ENCODE data around the gene EPHB1.

Gene EPHB1

DNA sequence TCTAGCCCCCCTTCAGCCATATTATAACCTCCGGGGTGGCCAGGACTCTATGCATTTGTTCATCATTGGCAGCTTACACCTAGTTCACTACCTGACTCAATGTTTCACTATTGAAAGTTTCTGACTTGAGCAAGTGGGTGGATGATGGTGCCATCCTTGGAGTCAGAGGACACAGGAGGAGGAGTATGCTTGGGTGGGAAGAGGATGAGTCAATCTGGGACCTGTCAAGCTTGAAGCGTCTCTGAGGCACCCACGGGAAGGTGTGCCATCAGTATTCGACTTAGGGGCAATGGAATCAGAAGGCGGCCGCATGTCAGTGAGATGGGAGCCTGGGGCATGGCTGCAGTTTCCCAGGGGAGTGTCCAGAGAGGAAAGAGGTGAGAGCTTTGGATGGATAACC, 133.3 kb downstream of the EPHB1 start:
- no peak for DNase-seq (ENCODE audit: low spot score)
- TF ChIP-seq, protein P1, sequence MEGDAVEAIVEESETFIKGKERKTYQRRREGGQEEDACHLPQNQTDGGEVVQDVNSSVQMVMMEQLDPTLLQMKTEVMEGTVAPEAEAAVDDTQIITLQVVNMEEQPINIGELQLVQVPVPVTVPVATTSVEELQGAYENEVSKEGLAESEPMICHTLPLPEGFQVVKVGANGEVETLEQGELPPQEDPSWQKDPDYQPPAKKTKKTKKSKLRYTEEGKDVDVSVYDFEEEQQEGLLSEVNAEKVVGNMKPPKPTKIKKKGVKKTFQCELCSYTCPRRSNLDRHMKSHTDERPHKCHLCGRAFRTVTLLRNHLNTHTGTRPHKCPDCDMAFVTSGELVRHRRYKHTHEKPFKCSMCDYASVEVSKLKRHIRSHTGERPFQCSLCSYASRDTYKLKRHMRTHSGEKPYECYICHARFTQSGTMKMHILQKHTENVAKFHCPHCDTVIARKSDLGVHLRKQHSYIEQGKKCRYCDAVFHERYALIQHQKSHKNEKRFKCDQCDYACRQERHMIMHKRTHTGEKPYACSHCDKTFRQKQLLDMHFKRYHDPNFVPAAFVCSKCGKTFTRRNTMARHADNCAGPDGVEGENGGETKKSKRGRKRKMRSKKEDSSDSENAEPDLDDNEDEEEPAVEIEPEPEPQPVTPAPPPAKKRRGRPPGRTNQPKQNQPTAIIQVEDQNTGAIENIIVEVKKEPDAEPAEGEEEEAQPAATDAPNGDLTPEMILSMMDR (IDR thresholded peaks at IDR 0.05; ENCODE audit: extremely low read depth, missing control alignments): no peak

DNA sequence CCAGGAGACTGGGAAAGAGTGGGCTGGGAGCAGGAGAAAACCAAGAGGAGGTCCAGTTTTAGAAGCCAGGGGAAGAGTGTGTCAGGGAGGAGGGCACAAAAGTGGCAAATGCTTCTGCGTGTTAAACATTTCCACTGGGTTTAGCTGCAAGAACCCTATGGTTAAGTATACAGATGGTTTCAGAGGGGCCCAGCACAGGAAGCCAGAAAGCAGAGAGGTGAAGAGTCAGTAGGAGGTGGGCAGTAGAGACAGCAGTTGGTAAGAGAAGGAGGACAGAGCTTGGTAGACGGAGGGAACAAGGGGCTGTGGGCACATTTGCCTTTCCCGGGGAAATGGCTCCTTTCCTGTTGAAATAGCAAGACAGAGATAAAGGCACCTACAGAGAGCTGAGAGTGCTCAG, 133.8 kb downstream of the EPHB1 start:
- DNase-seq (ENCODE audit: low spot score): no peak
- TF ChIP-seq, protein P1 (IDR thresholded peaks at IDR 0.05; ENCODE audit: extremely low read depth, missing control alignments): no peak

DNA sequence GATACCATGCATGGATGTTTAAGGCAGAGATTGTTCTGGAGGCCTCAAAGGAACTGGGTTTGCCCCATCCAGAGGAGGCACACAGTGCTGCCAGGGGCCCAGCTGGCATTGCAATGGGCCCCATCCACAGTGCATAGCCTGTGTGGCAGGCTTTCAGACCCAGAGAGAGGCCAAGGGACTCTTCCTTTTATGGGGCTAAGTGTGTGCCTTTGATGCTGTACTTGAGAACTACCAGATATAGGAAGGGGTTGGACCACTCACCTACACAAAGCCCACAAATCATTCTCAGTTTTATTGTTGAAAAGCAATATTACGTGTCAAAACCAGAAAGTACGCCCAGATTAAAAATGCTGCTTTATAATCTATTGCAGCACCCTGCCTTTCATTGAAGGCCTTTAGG, 134.9 kb downstream of the EPHB1 start:
- no peak for DNase-seq (ENCODE audit: low spot score)
- TF ChIP-seq, protein P1 (IDR thresholded peaks at IDR 0.05; ENCODE audit: extremely low read depth, missing control alignments): no peak

DNA sequence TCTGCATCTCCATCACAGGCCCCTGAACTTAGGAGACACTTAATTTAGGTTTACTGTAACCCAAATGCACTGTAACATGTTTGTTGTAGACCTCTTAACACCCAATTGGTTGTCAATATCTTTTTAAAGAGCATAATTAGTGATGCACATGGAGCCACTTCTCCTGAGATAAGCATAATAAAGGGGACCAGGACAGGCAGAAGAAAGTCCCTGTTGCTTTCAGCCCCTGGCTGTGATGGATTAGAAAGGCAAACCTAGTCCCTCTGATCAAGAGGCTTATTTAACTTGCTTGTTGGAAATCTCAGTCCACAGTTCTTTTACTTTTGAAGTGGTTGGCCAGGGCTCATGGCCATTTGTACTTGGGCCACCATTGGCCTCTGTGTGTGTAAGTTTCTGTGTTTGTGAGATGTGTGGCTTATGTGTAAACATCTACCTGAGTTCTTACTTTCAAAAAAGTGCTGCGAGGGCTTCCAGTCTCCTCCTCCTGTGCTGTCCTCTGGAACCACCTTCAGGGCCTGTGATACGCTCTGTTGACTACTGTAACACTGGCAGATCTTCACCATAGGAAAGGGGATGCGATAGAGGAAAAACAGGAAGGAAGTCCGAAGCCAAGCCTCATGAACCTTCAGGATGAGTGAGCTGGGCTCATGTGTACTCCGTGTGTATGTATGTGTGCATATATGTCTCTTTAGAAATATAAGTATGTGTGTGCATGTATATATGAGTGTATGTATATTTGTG, 136.2 kb downstream of the EPHB1 start:
- TF ChIP-seq, protein P1 (IDR thresholded peaks at IDR 0.05; ENCODE audit: extremely low read depth, missing control alignments): no peak
- DNase-seq (ENCODE audit: low spot score): no peak

DNA sequence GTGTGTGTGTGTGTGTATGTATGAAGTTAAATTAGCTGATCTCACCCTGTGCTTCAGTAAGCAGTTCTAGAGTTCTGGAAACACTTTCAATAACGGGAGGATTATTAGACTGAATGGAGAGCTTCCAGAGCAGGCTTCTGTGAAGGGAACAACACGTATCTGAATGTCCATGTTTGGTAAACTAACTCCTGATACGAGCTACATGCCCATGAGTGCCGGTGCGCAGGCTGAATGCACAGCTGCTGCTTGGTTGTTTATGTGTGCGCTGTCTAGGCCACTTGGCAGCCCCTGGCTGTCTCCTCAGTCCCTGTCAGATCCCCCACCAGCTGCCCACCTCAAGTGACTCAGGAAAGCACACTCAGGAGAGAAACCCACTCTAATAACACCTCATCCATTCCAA, 137.0 kb downstream of the EPHB1 start:
- TF ChIP-seq, protein P1 (IDR thresholded peaks at IDR 0.05; ENCODE audit: extremely low read depth, missing control alignments): no peak
- no peak for DNase-seq (ENCODE audit: low spot score)

DNA sequence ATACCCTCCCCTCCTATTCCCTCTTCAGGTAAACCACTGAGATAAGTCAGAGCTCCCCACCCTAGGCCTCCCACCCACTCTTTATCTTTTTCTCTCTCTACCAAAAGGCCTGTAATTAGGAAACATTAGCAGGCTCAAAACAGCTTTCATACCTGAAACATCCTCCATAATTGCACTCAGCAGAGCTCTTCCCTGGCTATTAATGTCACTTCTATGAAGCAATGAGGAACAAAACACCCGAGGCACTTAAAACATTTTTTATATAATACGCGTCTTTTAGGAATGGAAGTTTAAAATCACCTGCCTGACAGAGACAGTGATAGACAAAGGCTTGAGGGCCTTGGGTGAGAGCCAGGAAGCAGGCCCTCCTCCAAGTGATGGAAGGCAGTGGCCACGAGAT, 138.9 kb downstream of the EPHB1 start:
- TF ChIP-seq, protein P1 (IDR thresholded peaks at IDR 0.05; ENCODE audit: extremely low read depth, missing control alignments): no peak
- DNase-seq (ENCODE audit: low spot score): no peak

DNA sequence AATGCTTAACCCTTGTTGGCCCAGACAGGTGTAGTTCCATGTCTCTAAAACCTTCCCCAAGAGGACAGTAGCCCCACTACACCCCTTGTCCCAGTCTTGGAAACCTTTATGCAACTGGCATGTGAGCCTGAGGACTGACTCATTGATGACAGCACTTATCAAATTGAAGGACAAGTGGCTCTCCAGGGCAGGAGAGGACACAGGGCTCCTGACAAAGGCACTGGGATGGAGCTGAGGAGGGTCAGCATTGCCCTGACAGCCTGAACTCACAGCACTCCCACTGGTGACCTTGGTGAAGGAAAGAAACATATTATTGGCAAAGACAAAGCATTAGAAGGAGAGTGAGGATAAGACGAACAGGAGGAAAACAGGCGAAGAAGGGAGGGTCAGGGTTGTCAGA, 139.9 kb downstream of the EPHB1 start:
- TF ChIP-seq, protein P1 (IDR thresholded peaks at IDR 0.05; ENCODE audit: extremely low read depth, missing control alignments): no peak
- DNase-seq (ENCODE audit: low spot score): no peak

Measured in GM20000 (cell line).